T-helper 22 cell (primary cell): ENCODE data around the gene WHRN.

Experiments used
- DNase-seq: peaks from one replicate; pipeline ENCODE4 v3.0.0-alpha.2; 2020; ENCODE audit warnings: low read depth

The WHRN gene

DNA sequence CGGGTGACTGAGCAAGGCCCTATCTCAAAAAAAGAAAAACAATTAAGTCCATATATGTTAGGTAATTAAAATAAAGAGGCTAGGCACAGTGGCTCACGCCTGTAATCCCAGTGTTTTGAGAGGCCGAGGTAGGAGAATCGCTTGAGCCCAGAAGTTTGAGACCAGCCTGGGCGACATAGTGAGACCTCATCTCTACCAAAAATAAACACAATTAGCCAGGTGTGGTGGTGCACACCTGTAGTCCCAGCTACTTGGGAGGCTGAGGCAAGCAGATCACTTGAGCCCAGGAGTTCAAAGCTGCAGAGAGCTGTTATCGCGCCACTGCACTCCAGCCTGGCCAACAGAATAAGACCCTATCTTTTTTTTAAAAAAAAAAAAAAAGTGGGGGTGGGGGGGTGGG is 12.3 kb downstream of the WHRN start:
- DNase-seq, result no peak

DNA sequence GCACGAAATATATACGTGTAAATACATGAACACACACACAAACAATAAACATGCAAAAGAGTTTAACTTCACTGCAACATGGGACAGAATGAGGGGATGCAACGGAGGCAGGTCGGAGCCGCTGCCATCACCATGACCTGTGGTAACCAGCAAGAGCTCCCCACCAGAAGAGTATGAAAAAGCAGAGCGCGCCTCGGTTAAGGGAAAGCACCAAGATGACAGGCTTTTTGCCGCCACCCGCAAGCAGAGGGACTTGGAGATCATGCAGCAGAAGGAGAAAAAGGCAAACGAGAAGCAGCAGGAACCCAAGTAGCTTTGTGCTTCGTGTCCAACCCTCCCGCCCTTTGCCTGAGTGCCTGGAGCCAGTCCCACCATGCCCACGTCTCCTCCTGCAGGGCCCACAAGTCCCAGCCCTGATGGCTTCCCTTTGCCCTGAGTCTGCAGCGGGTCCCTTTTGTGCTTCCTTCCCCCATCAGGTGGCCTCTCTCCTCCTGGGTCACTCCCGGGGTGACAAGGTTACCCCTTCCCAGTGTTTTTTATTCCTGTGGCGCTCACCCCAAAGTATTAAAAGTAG is 13.8 kb downstream of the WHRN start:
- no peak for DNase-seq

DNA sequence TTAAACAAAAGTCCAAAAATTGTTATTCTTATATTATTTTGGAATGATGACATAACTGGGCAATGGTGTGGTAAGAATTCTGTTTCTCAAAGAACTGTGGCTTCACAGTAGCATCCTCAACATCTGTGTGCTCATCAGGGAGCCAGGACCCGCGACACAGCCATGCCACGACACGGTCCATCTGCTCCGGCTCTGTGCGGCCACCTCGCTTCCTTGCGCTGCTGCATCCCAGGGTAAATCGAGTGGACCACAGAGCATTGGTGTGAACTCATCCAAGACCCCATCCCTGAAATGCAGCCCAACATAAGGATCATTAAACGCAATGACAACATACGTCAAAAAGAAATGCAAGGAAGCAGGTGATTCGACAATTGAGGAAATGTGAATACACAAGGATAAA is 15.3 kb downstream of the WHRN start:
- DNase-seq, result no peak

DNA sequence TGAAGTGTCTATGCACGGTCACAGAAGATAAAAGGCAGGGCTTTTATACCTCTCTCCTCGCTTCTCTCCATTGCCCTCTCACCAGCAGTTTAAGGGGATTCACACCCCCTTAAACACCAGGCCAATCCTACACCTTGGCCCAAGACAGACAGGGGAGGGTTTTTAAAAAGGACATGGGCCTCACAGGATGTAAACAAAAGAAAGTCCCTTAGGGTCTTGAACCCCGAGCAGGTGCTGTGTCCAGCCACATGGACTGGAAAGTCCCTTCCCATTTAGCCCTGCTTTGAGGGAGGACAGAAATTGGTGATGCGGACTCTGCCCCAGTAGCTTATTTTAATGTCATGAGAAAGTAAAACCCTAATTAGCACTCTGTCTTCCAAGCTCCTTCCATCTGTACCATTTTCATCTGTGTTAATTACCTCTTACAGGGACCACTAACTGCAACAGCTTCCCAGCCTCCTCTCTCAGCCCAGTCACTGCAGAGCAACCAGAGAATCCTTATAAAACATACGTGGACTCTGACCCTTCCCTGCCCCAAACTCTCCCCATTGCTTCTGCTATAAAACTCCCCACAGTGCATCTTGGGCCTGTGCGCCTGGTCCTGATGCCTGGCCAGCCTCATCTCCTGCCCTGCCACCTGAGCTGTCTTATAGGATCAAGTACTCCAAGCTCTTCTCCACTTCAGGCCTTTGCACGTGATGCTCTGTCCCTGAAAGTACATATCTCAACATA is 16.7 kb downstream of the WHRN start:
- no peak for DNase-seq

DNA sequence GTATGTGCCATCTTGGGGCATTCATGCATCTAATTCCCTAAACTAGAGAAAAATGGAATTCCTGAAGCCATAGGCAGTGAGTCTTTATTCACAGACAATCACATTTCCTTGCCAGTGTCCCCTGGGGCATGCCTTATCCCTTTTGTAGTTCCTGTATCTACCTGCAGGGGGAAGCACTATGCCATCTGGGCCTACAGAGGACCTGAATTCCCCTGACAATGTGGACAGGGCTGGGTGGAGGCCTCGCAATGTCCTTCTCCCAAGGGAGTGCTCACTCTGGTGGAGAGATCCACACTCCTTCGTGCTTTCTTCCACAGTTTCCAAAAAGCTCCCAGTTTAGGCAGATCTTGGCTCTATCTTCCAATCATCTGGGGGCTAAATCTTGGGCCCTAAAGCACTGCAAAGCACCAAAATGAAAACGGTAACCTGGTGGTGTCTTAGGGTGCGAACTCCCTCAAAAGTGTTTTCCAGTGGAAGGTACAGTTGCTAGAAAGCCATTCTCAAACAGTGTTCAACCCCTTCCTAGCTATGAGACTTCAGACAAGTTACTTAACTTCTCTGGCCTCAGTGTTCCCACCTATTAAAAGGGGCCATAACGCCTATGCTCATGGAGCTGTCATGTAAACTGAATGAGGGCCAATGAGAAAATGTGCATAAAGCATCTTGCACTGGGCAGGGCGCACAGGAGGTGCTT is 17.5 kb downstream of the WHRN start:
- DNase-seq, result peak; percentile 27

DNA sequence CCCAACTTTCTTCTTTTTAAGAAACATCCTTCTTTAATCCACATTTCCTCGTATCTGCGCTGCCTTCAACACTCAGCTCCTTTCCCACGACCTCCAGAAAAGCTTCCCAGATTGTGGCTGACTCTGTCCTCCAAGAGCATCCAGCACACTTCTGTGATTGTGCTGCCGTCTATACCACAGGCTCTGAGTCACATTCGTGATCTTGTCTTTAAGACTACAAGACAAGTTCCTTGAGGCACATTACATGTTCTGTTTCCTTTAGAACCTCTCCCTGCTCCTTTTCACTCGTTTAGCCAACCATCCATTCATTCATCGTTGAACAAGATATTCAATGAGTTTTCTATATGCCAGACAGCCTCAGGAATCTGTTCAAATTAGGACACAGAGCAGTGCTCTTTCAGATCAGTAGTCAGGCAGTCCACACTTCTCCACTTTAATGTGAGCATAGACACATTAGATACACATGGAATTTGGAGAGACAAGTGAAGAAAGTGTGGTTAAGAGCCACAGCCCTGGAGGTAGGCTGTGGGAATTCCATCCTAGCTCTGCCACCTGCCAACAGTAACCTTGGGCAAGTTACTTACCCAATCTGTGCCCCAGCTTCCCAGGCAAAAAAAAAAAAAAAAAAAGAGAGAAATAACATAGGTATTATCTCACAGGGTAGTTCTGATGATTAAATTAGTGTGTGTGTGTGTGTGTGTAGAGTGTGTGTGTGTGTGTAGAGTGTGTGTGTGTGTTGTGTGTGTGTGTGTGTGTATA is 18.9 kb downstream of the WHRN start:
- DNase-seq, result no peak

DNA sequence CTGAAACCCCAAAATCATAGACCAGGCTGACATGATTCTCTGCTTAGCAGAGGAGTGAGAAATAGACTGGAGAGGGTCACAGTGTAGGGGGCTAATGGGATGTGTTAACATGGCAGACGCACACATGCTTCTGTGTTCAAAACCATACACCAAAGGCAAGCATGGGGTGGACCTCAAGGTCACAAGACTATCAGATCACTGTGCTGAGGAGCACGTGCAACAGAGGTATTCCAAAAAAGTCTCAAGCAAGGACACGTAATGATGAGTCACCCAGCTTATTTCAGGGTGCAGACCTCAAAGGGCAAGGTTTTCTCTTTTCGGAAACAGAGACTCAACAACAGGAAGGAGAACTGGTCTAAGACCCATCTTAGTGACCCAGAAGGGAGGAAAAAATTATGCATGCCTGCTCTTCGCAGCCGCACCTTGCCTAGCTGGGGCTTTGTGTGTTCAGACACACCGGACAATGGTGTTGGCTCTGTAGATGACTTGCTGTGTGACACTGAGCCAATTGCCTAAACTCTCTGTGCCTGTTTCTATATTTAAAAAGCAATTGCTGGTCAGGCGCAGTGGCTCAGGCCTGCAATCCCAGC is 20.3 kb downstream of the WHRN start:
- DNase-seq, result peak; percentile 19

DNA sequence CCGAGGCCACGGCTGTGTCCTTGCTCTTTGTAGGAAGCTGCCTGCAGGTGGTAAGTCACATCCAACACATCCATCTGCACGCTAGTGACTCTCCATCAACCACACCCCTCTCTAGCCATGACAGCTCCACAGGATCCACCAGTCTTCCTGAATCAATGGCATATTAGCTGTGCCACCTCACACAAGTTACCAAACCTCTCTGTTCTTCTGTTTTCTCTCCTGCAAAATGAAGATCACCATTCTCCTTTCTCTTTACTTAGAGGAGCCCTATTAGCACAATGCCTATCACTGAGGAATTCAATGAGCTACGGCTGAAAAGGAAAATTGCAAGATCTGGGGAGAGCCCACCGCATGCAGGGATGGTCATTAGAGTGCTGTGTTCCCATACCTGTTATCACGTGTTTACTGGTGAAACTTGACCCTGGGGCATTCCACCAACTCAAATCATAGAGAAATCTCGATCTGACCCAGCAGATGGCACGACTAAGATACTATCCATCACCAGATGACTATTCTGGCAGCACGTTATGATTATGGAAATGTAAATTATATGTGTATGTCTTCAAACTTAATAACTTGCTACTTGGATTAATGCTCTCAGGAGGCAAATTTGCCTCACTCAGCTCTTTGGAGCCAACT is 20.9 kb downstream of the WHRN start:
- no peak for DNase-seq

DNA sequence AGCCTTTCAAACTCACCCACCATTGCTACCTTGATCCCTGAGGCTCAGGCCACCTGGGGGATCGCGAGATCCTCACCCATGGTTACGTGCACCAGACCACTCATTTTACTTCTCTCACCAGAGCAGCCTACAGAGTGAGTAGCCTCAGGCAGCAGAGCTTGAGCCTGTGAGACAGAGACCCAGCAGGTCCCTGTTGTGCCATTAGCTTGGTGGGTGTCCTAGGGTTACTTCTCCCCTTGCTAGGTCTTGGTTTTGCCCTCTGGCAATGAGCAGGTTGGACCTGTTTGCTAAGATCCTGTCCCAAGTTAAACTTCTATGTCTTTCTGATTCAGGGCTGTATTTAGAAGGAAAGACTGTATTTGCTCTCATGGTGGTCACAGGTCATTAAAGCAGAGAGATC is 21.8 kb downstream of the WHRN start:
- DNase-seq, result no peak

DNA sequence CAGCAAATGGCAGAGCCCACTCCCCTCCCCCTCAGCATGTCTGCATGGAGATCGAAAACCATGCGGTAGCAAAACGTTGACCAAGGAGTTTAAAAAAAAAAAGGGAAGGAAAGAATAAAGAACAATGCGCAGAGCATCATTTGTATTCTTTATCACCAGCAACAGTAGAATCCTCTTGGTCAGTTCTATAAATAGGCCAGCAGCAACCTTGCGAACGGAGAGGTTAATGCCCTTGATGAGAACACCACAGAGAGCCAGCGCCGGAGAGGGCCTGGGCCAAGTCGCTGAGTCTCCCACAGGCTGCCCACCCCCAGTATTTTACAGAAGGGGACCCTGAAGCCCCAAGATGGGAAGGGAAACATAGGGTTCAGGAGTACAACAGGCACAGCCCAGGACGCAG is 22.7 kb downstream of the WHRN start:
- DNase-seq, result no peak

DNA sequence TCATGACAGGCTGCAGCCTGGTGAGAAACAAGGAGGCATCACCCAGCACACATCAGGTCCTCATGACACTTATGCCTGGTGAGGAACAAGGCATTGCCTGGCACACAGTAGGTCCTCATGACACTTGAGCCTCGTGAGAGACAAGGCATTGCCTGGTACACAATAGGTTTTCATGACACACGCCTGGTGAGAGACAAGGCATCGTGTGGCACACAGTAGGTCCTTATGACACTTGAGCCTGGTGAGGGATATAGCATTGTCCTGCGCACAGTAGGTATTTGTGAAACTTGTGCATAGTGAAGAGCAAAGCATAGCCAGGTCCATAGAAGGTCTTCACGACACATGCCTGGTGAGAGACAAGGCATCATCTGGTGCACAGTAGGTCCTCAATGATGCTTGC is 23.5 kb downstream of the WHRN start:
- DNase-seq, result no peak

DNA sequence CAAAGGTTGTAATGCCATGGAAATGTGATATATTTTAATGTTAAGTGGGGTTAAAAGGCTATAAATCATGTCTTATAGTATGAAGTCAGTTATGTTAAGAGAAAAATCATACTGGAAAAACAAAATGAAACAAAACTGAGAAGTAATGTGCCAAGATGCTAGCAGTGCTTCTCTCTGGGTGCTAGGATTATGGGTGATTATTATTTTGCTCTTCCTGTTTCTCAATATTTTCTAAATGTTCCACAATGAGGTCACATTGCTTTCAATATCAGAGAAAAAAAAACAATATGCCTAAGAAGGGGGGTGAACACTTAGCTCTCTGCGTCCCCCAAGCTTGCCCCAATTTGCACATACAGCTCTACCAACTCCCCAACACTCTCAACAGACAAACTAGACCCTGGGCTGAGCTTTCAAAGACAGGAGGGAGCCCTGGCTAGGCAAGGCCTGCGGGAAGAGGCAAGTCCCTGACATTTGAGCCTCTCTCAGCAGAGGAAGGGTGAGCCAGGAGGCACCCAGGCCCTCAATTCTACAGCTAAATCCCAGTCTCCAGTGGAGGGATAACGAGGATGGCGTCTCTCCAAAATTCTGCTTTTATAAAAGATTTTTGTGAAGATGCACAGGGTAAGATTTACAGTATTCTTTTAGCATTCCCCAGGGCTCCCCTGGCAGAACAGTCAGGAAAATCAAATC is 24.4 kb downstream of the WHRN start:
- DNase-seq, result no peak

DNA sequence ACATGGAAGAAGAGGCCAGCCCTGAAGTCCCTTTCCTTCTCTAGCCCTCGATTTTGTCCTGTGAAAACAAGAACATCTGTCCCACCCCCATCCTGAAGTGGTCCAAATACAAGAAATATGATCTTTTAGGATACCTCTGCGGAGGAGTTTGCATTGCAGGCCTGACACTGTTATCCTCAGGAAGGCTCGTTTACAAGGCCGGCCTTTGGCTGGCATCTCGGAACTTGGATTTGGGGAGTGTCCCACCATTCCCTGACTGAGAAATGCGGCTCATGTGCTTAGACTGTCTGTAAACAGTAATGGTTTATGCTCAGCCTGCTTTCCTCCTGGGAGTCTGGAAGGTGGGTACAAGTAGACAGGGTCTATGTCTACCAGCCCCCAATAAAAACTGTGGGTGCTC is 26.4 kb downstream of the WHRN start:
- DNase-seq, result no peak

DNA sequence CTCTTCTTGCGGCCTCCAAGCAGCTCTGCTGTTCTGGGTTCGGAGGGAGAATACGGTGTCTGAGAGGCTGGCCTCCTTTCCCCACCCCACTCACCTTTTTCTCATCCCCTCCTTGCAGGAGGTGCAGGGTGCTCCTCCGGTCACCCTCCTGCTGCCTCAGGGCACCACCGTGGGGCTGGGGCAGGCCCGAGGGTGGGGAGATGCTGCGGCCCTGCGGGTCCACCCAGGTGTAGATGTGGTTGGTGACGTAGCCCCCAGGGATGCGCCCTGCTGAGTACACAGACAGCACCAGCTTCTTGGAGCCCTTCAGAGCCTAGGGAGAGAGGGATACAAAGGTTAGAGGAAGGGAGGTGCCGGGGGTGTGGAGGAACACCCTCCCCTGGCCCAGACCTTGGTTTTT is 26.8 kb downstream of the WHRN start:
- no peak for DNase-seq

DNA sequence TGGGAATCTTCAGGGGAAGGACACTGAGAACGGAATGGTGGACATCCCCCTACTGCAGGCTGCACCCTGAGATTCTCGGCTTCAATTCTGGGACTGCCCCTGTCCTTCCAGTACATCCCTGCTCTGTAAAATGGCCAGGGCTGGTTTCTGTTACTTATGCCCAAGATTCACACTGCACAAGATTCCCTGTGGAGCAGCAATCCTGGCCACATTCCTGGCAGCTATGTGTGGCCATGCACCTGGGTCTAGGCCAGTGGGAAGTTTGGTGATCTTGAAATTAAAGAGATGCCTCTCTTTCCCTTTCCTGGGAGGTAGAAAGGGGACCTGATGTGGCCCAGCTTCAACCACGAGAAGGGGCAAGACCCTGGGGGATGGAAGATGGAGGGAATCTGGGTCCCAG is 27.6 kb downstream of the WHRN start:
- no peak for DNase-seq

DNA sequence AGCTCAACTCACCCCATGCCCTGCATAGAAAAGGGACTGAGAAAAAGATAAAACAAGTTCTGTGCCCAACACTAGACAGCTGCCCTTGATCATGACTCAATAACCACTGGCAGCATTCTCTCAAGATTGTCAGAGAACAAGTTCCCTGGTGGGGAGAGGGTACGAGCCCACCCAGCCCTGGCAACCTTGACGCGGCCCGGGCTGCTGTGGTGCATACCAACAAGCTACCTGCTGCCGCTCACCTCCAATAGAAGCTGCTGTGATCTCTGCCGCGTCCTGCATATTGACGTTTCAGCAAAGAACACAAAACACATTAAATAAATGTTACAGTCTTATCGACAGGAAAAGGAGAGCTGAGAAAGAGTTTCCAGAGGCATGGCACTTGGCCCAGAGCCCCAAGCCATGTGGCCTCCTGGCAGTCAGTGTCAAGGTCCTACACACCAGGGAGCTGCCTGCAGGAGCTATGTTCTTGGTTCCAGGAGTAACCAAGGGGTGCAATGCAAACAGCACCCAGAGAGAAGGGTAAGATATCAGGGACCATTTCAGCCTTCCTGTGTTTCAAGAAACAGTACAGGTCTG is 28.3 kb downstream of the WHRN start:
- no peak for DNase-seq

DNA sequence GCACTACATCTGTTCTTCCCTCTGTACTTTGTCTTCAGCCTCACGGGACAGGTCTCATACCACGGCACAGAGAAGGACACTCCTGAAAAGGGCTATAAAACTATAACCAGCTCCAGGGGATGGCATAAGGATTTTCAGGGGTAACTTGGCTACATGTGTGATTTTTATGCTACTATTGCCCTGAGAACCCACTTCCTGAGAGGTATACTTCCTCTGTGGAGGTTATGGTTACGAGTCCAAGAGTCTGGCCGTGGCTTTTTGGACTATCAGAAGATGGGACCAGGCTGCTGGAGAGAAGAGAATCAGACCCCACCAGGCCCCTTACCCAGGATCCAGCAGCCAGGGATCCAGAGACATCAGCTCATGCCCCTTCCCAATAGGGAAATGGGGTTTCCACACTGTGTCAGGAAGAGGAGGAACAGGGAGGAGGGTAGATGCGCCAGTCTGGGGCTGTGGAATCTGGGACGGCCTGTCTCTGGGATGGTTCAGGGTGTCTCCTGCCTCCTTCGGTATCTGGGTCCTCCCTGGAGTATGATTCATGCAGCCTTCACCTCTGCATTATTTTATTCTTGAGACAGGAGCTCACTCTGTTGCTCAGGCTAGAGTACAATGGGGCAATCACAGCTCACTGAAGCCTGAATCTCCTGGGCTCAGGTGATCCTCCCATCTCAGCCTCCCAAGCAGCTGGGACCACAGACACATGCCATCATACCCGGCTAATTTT is 29.7 kb downstream of the WHRN start:
- DNase-seq, result no peak

DNA sequence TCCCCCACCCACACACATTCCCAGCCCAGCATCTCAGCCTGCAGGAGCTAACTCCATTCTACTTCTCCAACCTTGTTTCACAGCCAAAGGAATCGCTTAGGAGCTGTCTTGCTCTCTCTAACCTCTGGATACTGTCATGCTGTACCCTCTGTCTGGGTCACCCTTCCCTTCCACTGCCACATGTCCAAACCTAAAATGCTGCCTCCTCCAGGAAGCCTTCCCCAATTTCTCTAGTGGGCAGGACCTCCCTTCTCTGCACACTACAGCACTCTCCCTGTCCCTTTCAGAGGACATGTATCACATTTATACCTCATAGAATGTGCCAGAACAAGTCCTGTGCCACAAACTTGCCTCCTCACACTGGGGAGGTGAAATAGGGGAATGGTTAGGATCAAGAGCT is 30.8 kb downstream of the WHRN start:
- no peak for DNase-seq

DNA sequence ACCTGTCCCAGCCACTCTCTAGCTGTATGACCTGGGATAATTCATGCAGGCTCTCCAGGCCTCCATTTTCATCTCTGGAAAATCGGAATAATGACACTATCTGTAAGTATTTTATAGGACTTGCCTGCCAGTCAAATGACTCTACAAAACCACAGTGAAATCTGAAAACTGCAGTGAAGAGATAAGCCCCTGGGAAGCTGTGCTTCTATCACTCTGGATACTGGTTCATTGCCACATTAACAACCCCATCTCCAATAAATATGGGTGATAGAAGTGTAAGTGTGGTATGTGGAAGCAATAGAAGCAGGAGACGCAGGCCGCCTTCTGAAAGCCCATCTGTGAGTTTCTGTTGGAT is 31.8 kb downstream of the WHRN start:
- no peak for DNase-seq

DNA sequence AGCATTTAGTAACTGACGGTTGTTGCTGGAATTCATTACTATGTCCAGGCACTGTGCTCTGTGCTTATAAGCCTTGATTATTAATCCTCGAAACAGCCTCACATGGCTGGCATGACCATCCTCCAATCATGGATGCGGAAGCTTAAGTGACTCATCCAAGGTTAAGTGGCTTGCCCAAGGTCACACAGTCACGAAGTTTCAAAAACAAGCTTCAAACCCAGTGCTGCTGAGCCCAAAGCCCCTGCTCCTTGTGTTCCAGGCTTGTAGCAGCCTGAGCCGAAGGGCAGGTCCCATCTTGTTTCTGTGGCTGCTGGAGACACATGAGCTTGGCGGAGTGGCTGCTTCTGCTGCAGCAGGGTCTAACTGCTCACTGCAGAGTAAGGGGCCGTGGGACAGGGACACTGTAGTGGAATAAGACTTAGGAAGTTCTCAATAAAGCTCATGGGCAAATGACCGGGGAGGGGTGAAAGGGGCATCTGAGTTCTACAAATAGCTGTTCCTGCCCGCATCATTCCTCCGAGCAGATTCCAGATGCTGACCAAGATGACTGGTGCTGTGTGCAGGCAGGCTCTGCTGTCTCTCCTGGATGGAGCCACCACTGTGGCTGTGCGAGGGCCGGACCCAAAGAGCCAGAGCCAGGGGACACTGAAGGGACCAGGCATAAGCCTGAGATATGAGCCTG is 32.4 kb downstream of the WHRN start:
- DNase-seq, result no peak
